HL-60 (cell line): ENCODE results near the gene PRAC1.
A peak's percentile ranks its signal among the peaks of the same experiment; 100 is the strongest.

Experiments
- GABPA ChIP-seq: IDR thresholded peaks from 2 replicates; pipeline ENCODE4 v1.6.1; 2012; ENCODE audit warnings: low read depth
- POLR2AphosphoS5 ChIP-seq: IDR thresholded peaks from 2 replicates; pipeline ENCODE4 v1.6.1; 2012; ENCODE audit warnings: low read depth
- TF ChIP-seq, protein P1 (sequence below): IDR thresholded peaks from one replicate; pipeline ENCODE4 v1.5.1; 2011; ENCODE audit warnings: low read length, control low read depth, inconsistent platforms; ENCODE audit not compliant: insufficient read depth
- TF ChIP-seq, protein P2 (sequence below): IDR thresholded peaks from 2 replicates; pipeline ENCODE4 v1.6.1; 2012; ENCODE audit warnings: low read depth; ENCODE audit not compliant: insufficient replicate concordance

DNA sequence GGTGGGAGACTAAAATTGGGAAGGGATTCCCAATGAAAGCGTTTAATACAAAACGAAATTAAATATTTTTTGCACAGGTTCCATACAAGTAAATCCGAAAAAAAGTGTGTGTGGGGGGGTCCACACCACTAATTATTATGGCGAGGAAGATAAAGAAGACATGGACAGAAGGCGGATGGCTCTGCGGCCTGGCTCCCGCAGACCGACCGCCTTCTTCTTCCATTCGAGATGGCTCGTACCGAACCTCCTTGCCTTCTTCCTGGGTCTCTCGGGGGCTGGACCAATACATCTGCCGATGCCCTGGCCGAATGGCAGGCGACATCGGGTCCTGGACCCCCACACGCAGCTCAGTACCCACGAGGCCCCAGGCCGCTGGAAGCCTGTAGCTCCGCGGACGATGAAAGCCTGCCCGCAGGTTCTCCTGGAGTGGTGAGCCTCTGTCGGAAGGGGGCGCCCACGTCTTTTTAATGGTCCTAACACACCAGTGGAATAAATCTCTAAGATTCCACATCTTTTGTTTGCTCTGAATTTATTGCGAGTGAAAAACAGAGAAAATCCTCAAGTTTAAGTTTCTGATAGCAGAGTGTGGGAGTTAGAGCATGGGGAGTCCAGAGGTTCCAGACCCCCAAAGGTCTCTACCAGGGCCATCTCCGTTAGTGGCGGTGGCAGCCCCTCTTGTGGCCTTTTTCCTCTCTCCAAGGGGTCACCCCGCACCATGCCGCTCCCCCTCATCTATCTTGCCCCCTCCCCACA is 2.1 kb upstream of the PRAC1 start:
- TF ChIP-seq, protein P1, sequence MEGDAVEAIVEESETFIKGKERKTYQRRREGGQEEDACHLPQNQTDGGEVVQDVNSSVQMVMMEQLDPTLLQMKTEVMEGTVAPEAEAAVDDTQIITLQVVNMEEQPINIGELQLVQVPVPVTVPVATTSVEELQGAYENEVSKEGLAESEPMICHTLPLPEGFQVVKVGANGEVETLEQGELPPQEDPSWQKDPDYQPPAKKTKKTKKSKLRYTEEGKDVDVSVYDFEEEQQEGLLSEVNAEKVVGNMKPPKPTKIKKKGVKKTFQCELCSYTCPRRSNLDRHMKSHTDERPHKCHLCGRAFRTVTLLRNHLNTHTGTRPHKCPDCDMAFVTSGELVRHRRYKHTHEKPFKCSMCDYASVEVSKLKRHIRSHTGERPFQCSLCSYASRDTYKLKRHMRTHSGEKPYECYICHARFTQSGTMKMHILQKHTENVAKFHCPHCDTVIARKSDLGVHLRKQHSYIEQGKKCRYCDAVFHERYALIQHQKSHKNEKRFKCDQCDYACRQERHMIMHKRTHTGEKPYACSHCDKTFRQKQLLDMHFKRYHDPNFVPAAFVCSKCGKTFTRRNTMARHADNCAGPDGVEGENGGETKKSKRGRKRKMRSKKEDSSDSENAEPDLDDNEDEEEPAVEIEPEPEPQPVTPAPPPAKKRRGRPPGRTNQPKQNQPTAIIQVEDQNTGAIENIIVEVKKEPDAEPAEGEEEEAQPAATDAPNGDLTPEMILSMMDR: peak; percentile 39
- no peak for TF ChIP-seq POLR2AphosphoS5
- TF ChIP-seq, protein P2, sequence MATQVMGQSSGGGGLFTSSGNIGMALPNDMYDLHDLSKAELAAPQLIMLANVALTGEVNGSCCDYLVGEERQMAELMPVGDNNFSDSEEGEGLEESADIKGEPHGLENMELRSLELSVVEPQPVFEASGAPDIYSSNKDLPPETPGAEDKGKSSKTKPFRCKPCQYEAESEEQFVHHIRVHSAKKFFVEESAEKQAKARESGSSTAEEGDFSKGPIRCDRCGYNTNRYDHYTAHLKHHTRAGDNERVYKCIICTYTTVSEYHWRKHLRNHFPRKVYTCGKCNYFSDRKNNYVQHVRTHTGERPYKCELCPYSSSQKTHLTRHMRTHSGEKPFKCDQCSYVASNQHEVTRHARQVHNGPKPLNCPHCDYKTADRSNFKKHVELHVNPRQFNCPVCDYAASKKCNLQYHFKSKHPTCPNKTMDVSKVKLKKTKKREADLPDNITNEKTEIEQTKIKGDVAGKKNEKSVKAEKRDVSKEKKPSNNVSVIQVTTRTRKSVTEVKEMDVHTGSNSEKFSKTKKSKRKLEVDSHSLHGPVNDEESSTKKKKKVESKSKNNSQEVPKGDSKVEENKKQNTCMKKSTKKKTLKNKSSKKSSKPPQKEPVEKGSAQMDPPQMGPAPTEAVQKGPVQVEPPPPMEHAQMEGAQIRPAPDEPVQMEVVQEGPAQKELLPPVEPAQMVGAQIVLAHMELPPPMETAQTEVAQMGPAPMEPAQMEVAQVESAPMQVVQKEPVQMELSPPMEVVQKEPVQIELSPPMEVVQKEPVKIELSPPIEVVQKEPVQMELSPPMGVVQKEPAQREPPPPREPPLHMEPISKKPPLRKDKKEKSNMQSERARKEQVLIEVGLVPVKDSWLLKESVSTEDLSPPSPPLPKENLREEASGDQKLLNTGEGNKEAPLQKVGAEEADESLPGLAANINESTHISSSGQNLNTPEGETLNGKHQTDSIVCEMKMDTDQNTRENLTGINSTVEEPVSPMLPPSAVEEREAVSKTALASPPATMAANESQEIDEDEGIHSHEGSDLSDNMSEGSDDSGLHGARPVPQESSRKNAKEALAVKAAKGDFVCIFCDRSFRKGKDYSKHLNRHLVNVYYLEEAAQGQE: no peak
- no peak for TF ChIP-seq GABPA
